ENCODE measurements around the gene TMEM95.

TMEM95 gene

GRCh38 chr17:7404737-7405349 lies 49.9 kb downstream of the TMEM95 start:
- DNase-seq (ENCODE audit: low spot score): no peak

- DNase-seq (ENCODE audit: low spot score): no peak
Observed at GRCh38 chr17:7405350-7406234, 50.6 kb downstream of the TMEM95 start.

- DNase-seq (ENCODE audit: low spot score): no peak
Observed at GRCh38 chr17:7406235-7406825, 51.4 kb downstream of the TMEM95 start.

All from hematopoietic multipotent progenitor cell treated with erythropoietin and hydrocortisone succinate and interleukin-3 and kit ligand, for 15 days (in vitro differentiated cells).